Measurements from ENCODE around the gene EPC2.

DNA sequence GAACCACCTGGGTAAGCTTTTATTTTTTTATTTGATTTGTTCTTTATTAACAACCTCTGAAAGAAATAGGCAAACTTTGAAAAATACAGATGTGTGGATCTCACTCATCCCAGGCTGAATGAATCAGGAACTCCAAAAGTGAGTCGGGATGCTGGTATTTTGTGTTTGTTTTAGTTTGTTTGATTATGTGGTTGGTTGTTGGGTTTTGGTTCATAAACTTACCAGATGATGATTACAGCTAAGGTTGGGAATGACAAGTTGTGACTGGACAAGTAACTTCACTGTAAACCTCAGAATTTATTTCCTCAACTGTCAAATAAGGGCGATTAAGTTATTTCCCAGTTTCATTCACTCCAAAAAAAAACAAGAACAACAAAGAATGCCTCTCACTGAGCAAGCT lies 150.0 kb downstream of the EPC2 start:
- TF ChIP-seq, protein P1, sequence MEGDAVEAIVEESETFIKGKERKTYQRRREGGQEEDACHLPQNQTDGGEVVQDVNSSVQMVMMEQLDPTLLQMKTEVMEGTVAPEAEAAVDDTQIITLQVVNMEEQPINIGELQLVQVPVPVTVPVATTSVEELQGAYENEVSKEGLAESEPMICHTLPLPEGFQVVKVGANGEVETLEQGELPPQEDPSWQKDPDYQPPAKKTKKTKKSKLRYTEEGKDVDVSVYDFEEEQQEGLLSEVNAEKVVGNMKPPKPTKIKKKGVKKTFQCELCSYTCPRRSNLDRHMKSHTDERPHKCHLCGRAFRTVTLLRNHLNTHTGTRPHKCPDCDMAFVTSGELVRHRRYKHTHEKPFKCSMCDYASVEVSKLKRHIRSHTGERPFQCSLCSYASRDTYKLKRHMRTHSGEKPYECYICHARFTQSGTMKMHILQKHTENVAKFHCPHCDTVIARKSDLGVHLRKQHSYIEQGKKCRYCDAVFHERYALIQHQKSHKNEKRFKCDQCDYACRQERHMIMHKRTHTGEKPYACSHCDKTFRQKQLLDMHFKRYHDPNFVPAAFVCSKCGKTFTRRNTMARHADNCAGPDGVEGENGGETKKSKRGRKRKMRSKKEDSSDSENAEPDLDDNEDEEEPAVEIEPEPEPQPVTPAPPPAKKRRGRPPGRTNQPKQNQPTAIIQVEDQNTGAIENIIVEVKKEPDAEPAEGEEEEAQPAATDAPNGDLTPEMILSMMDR (IDR thresholded peaks at IDR 0.05), result no peak
- TF ChIP-seq, protein P2, sequence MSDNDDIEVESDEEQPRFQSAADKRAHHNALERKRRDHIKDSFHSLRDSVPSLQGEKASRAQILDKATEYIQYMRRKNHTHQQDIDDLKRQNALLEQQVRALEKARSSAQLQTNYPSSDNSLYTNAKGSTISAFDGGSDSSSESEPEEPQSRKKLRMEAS (IDR thresholded peaks at IDR 0.05; ENCODE audit: low read depth), result no peak
- TF ChIP-seq TAF1 (IDR thresholded peaks at IDR 0.05; ENCODE audit: borderline replicate concordance, low read depth, low read length), result no peak
- no peak for TF ChIP-seq POLR2AphosphoS5 (IDR thresholded peaks at IDR 0.05; ENCODE audit: low read depth, low read length)
- TF ChIP-seq TEAD4 (IDR thresholded peaks at IDR 0.05; ENCODE audit: borderline replicate concordance, insufficient read depth), result no peak
- TF ChIP-seq, protein P3, sequence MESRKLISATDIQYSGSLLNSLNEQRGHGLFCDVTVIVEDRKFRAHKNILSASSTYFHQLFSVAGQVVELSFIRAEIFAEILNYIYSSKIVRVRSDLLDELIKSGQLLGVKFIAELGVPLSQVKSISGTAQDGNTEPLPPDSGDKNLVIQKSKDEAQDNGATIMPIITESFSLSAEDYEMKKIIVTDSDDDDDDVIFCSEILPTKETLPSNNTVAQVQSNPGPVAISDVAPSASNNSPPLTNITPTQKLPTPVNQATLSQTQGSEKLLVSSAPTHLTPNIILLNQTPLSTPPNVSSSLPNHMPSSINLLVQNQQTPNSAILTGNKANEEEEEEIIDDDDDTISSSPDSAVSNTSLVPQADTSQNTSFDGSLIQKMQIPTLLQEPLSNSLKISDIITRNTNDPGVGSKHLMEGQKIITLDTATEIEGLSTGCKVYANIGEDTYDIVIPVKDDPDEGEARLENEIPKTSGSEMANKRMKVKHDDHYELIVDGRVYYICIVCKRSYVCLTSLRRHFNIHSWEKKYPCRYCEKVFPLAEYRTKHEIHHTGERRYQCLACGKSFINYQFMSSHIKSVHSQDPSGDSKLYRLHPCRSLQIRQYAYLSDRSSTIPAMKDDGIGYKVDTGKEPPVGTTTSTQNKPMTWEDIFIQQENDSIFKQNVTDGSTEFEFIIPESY (IDR thresholded peaks at IDR 0.05; ENCODE audit: borderline replicate concordance, low read depth), result no peak
- TF ChIP-seq EP300 (IDR thresholded peaks at IDR 0.05; ENCODE audit: borderline replicate concordance in 1 of 2, low read depth in 1 of 2, low read length in 1 of 2), result no peak
